PFSK-1 (cell line): Measurements from ENCODE around the gene PDE8A.

Experiments used
- FOXP2 ChIP-seq: optimal IDR thresholded peaks from 2 replicates; pipeline ENCODE3; 2011; ENCODE audit warnings: borderline replicate concordance, control low read depth, inconsistent platforms; ENCODE audit not compliant: insufficient read depth; ENCODE audit errors: extremely low read length, extremely low read depth
- POLR2AphosphoS5 ChIP-seq: IDR thresholded peaks from 2 replicates; pipeline ENCODE4 v1.6.1; 2012; ENCODE audit warnings: low read depth, mild to moderate bottlenecking, control low read depth, low read length, moderate library complexity
- REST ChIP-seq, 2 experiments: IDR thresholded peaks; 2 replicates each; pipeline versions ENCODE4 v1.6.1 to v1.8.0; 2011 to 2012; ENCODE audit warnings: low read depth in 2 of 2, low read length in 2 of 2, control low read depth in 1 of 2, inconsistent platforms in 1 of 2, mild to moderate bottlenecking in 1 of 2, moderate library complexity in 1 of 2; ENCODE audit not compliant: insufficient read depth in 1 of 2
- SIN3A ChIP-seq: IDR thresholded peaks from 2 replicates; pipeline ENCODE4 v1.6.1; 2012; ENCODE audit warnings: mild to moderate bottlenecking, low read length, moderate library complexity, borderline replicate concordance; ENCODE audit not compliant: insufficient read depth
- TAF1 ChIP-seq: IDR thresholded peaks from 2 replicates; pipeline ENCODE4 v1.6.1; 2012; ENCODE audit warnings: low read length, control low read depth, borderline replicate concordance; ENCODE audit not compliant: insufficient read depth

Gene PDE8A

GRCh38 chr15:85037641-85038040 lies 56.0 kb downstream of the PDE8A start:
- no peak for TF ChIP-seq SIN3A
- TF ChIP-seq POLR2AphosphoS5, result no peak
- no peak for TF ChIP-seq TAF1
- TF ChIP-seq REST (IDR thresholded peaks at IDR 0.05; ENCODE audit: insufficient read depth in 1 of 2, low read depth in 2 of 2, low read length in 2 of 2), result no peak
- TF ChIP-seq FOXP2, result no peak

DNA sequence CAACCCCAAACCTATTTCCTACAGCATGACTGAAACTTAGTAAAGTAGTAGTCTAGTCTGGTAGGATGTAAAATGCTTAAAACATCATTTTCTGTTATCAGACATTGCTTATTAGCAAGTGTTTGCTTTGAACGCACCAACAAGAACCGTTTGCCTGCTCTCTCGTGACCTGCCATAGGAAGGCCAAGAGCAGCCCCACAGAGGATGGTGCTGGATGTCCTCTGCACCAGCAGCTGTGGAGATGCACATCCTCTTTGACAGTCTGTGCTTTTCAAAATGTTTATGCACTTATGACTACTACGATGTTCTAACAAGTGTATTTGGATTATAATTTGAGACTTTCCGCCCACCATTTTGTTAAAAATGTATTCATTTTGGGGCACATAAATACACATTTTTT lies 59.6 kb downstream of the PDE8A start:
- TF ChIP-seq FOXP2 (no peak), TAF1 (no peak), REST (IDR thresholded peaks at IDR 0.05; ENCODE audit: insufficient read depth in 1 of 2, low read depth in 2 of 2, low read length in 2 of 2) (no peak)

GRCh38 chr15:85044251-85044853 lies 62.7 kb downstream of the PDE8A start:
- no peak for TF ChIP-seq FOXP2
- no peak for TF ChIP-seq POLR2AphosphoS5
- TF ChIP-seq SIN3A, result no peak
- TF ChIP-seq TAF1, result no peak
- no peak for TF ChIP-seq REST (IDR thresholded peaks at IDR 0.05; ENCODE audit: insufficient read depth in 1 of 2, low read depth in 2 of 2, low read length in 2 of 2)

GRCh38 chr15:85044894-85045293 lies 63.2 kb downstream of the PDE8A start:
- TF ChIP-seq SIN3A (no peak), REST (IDR thresholded peaks at IDR 0.05; ENCODE audit: insufficient read depth in 1 of 2, low read depth in 2 of 2, low read length in 2 of 2) (no peak), TAF1 (no peak), POLR2AphosphoS5 (no peak), FOXP2 (no peak)

- TF ChIP-seq POLR2AphosphoS5 (no peak), TAF1 (no peak), REST (IDR thresholded peaks at IDR 0.05; ENCODE audit: insufficient read depth in 1 of 2, low read depth in 2 of 2, low read length in 2 of 2) (no peak), FOXP2 (no peak), SIN3A (no peak)
Measured at GRCh38 chr15:85045615-85046014, 64.0 kb downstream of the PDE8A start.
